ENCODE measurements around the gene DGKB.

The DGKB gene

GRCh38 chr7:14902589-14903067 is at the start of gene DGKB:
TSS of gene DGKB (minus strand) at chr7:14902751.
- DNase-seq, result no peak

DNA sequence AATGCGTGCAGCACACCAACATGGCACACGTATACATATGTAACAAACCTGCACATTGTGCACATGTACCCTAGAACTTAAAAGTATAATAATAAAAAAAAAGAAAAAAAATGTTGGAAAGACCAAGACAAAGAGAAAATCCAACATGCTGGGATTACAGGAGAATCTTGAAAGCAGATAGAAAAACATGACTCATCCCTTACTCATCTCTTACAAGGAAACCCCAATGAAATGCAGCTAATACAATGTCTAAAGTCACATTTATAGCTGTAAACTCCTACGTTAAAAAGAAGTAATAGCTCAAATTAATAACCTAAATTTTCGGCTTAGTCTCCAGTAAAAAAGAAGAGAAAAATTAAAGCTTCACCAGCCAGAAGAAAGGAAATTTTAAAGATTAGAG is 47.5 kb upstream of the DGKB start:
- DNase-seq, result no peak

GRCh38 chr7:14938181-14938580 is 35.6 kb upstream of the DGKB start:
- no peak for DNase-seq

- no peak for DNase-seq
Observed at GRCh38 chr7:14937581-14937980, 35.0 kb upstream of the DGKB start.

- DNase-seq, result no peak
Observed at GRCh38 chr7:14936554-14936953, 34.0 kb upstream of the DGKB start.

- no peak for DNase-seq
Observed at GRCh38 chr7:14934839-14935238, 32.3 kb upstream of the DGKB start.

DNA sequence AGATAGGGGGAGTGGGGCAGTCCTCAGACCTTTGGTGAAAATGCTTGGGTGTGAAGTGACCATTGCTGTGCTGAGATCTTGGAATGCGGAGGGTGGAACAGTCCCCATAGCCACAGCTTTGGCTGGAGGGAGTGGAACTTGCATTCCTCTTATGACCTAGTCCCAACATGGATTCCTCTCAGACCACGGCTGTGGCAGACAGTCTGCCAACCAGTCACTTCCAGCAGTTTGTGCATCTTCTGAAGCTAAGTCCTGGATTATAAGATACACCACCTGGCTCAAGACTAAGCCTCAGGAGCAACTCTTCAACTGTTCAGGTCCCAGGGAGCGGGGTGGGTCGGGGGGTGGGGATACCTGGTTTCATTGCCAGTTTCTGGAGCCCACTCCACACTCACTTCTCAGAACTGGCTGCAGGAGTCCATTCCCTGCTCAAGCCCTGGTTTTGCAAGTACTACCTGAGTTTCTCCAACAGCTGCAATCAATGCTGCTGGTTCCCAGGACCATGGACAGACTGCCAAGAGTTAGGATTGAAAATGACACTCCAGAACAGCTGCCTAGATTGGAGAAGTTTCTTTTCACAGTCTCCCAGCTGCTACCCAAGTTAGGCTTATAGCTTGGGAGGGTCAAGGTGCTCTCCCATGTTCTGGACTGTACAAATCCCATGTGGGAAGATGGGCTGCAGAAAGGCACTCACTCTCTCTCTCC is 29.1 kb upstream of the DGKB start:
- DNase-seq, result no peak

GRCh38 chr7:14924398-14924797 is 21.8 kb upstream of the DGKB start:
- no peak for DNase-seq

DNA sequence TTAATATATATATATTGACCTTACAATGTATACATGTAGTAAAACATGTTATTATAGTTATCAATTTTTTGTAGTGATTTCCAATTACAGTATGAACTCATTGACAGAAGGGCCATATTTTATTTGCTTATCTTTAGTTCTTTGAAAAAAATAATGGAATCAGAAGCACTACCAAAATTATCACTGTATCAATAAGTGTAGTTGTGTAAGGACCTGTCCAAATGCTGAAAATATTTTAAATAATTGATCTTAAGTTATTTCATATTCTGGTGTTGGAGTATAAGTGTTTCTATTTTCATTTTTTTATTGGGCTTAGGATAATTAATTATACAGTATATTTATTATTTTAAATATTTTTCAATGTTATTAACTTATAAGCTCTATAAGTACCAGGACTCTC is 8.5 kb upstream of the DGKB start:
- DNase-seq, result no peak

DNA sequence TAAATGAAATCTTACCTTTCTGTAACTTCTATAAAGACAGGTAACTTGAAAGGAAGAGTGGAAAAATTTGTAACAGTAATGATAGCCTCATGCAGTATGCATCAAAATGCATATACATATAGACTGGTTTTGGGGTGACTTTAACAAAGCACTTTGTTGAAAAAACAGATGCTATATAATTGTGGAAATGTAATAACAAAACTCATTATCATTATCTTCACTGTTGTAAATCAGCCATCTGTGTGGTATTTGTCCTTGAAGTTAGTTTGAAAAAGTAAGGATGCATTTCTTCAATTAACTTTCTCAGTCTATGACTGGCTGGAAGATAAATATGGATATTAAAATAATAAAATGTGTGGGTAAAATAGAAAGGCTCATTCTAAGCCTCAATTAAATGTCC is 6.1 kb upstream of the DGKB start:
- no peak for DNase-seq

GRCh38 chr7:14905764-14906163 is 3.2 kb upstream of the DGKB start:
- DNase-seq, result no peak

DNA sequence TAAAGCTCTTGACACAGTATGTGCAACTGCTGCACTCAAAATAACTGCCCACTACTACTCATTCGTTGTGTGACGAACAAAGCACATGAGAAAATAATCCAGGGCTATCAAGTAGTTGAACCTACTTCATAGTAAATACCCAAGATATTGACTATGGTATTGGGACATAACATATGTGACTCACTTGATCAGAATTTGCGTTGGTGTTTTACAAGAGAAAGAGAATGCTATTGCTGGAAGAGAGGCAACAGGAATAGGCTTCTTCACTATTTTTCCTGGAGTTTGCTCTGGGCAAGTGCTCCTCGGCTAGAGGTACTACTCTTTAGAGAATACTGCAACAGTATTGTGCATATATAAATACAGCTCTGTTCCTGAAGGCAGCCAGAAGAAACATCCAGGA is 2.5 kb downstream of the DGKB start:
- no peak for DNase-seq

DNA sequence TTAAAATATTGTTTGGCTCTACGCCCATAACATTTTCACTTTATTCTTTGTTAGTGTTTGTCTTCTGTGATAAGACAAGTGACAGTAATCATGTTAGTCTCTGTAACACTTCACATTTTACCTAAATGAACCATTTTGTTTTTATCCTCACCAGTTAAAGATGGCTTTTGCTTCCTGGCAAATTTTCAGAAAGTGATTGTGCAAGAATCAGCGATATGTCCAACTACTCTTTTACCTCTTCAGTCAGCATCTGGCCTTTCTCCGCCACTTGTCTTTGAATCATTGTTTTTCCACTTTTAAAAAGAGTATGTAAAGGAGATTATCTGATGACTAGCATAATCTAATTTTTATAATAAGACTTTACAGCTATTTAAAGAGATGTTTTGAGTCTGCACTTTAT is 3.5 kb downstream of the DGKB start:
- no peak for DNase-seq

DNA sequence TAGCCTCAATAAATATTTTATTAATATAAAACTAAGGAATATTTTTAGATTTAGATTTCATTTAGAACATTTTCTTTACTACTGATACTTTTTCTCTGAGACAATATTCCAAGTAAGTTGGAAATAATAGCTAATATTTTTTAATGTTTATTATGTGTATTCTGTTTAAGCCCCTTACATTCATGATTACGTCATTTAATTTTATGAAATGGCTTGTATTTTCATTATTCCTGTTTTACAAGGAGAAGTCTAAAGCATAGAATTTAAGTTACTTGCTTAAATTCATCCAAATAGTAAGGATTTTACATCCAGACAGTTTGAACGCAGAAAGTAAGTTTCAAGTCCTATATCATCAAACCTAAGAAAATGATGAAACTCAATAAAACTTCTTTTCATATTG is 6.1 kb downstream of the DGKB start:
- no peak for DNase-seq

DNA sequence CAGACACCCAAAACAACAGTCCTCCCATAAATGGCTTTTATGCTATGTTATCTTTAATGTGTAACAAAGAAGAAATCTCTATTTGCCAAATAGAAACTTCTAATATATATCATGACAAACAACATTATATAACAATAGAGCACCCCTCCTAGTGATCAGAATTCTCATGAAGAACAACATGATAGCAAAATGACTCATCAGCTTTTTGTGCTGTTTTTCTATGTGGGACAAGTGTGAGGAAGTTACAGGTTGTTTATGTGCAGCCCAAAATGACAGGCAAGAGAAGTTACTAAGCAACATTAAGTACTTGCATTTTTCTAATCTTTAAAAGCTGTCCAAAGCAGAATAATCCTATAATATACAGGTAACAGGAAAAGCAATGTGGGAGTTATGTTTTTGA is 7.7 kb downstream of the DGKB start:
- DNase-seq, result no peak

GRCh38 chr7:14892961-14893360 is 9.6 kb downstream of the DGKB start:
- DNase-seq, result no peak

- DNase-seq, result no peak
Observed at GRCh38 chr7:14891289-14891688, 11.3 kb downstream of the DGKB start.

GRCh38 chr7:14888962-14889361 is 13.6 kb downstream of the DGKB start:
- no peak for DNase-seq

GRCh38 chr7:14886533-14886932 is 16.0 kb downstream of the DGKB start:
- DNase-seq, result no peak

GRCh38 chr7:14875941-14876587 is 26.5 kb downstream of the DGKB start:
- DNase-seq, result no peak

- no peak for DNase-seq
Observed at GRCh38 chr7:14871880-14872279, 30.7 kb downstream of the DGKB start.

- DNase-seq, result no peak
Observed at GRCh38 chr7:14870394-14870793, 32.2 kb downstream of the DGKB start.

GRCh38 chr7:14868937-14869336 is 33.6 kb downstream of the DGKB start:
- DNase-seq, result no peak

GRCh38 chr7:14861456-14861855 is 41.1 kb downstream of the DGKB start:
- no peak for DNase-seq

DNA sequence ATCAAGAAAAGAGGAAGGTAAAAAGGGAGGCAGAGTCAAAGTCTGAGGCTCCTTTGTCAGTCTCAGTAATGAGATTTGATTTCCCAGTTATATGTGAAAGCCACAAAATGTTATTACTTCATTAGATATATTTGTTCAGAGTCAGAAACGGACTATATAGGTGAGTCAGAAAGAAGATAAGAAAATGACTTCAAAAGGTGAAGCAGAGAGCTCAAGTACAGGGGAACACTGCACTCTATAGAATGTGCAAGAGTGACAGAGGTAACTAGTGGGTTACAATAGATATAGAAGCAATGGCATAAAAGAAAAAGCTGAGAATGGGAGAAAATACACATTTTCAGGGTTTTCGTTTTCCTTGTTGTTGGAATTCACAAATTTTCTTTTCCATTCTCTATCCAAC is 43.3 kb downstream of the DGKB start:
- DNase-seq, result no peak

All from stimulated activated CD4-positive, alpha-beta T cell treated with anti-CD3 and anti-CD28 coated beads, Interleukin-1b, Interleukin-23, amount 100 ng/mL, for 48 hours (primary cell).